Ovary (tissue), 9 donors: ENCODE results near the gene CD8A. TPM values are rescaled to one million over a fixed set of nuclear protein-coding genes. Genes with fewer than 3 reads are reported as not detected.
A peak's percentile ranks its signal among the peaks of the same experiment; 100 is the strongest.

ENCODE experiments used
- DNase-seq, 5 donors: peaks; one replicate each; pipeline ENCODE4 v3.0.0-alpha.2; 2019 to 2020
- H3K27ac ChIP-seq, 2 donors: fragments of 200-600 bp; one replicate each; pipeline versions ENCODE4 v1.5.1 to v1.8.0; 2019 to 2022
- H3K27me3 ChIP-seq: fragments of 200-600 bp; one replicate; pipeline ENCODE4 v1.8.0; 2022
- H3K36me3 ChIP-seq: fragments of 200-600 bp; sonication (generic); one replicate; pipeline ENCODE4 v1.5.1; 2019
- H3K4me1 ChIP-seq: one replicate; pipeline ENCODE4 v1.8.1; 2013; ENCODE audit warnings: mild to moderate bottlenecking, moderate library complexity; ENCODE audit not compliant: insufficient read depth
- H3K4me3 ChIP-seq: fragments of 200-600 bp; sonication (generic); one replicate; pipeline ENCODE4 v1.5.1; 2017
- H3K9me3 ChIP-seq, 2 donors: fragments of 200-600 bp in 1 of 2; sonication (generic) in 1 of 2; one replicate each; pipeline versions ENCODE4 v1.5.1 to v1.8.1; 2013 to 2019; ENCODE audit warnings: mild to moderate bottlenecking in 1 of 2, moderate library complexity in 1 of 2
- CTCF ChIP-seq, 3 donors: fragments of 450-650 bp in 2 of 3; fragments of 200-600 bp in 1 of 3; IDR thresholded peaks; one replicate each; pipeline versions ENCODE4 v1.5.1 to v1.8.0; 2016 to 2022; ENCODE audit warnings: antibody characterized with exemption in 3 of 3, mild to moderate bottlenecking in 1 of 3
- EP300 ChIP-seq: sonication (generic); formaldehyde crosslinking; IDR thresholded peaks from one replicate; pipeline ENCODE4 v1.6.1; 2017; ENCODE audit warnings: antibody characterized with exemption
- POLR2A ChIP-seq: fragments of 450-650 bp; IDR thresholded peaks from one replicate; pipeline ENCODE4 v1.6.1; 2017; ENCODE audit warnings: antibody characterized with exemption, mild to moderate bottlenecking, moderate library complexity
- WGBS, 3 donors: extraction: QIAGEN DNeasy Blood & Tissue Kit in 1 of 3; methylation state at CpG; one replicate each; pipeline versions ENCODE4 v1.1.5 to v1.1.7; 2013 to 2017; 5-methylcytosine and 5-hydroxymethylcytosine counted together
- intact Hi-C, 4 donors: fragments of 100-400 bp; cut with DNase I; formaldehyde crosslinking; loops; one replicate each; pipeline versions ENCODE4 v1.11.0 to v1.15.1; 2022 to 2023
- polyA plus RNA-seq, 2 donors: library from polyadenylated mRNA; stranded (reverse); fragments of 200-250 nt in 1 of 2; fragments of 350-450 nt in 1 of 2; fragmentation: Illumina TruSeq in 1 of 2; extraction: RNeasy Lipid Tissue Mini Kit (QIAGEN cat#74804) in 1 of 2; gene quantifications; one replicate each; pipeline ENCODE4 v1.2.3, GENCODE V29; 2013 to 2014
- total RNA-seq, 7 donors: library from RNA; depleted of rRNA in 2 of 7; stranded (reverse); fragments of >200 nt in 2 of 7; fragmentation: NEBNext Ultra II Directional in 3 of 7; extraction: Animal tissue kit (Norgen Biotek cat#: 25700) in 3 of 7; gene quantifications; one replicate each; pipeline versions ENCODE4 v1.1.0 to v1.2.4, GENCODE V29; 2016 to 2023
- donor health status: DM: no; HTN: no; CAD: no; lungs with moderate emphysema.
- donor health status: DM: no; HTN: no; CAD: no.
- donor health status: Bipolar disorder and iron deficiency.
- donor health status: DM: yes; HTN: yes; CAD: no.
- donor health status: DM: no; HTN: no; CAD: no.
- donor health status: DM: yes; HTN: yes; CAD: no.

CD8A gene
- total and polyA plus RNA-seq, 9 donors: 0.53 to 10.0 (median 1.1) TPM

- Histone ChIP-seq H3K27me3 (no peaks in the 10 kb centered on the region), H3K4me1 (no peaks in the 10 kb centered on the region), H3K4me3 (no peak overlapping the region), H3K9me3 (no peaks in the 10 kb centered on the region), H3K36me3 (no peaks in the 10 kb centered on the region), H3K27ac (no peak overlapping the region)
- intact Hi-C loops: no loop called here
- WGBS, 3 donors: 75 to 90% (median 80%) methylated on average over 5 of the region's 5 CpGs
- no peak for DNase-seq
- TF ChIP-seq POLR2A: no peak
- no peak for TF ChIP-seq CTCF (IDR thresholded peaks at IDR 0.05)
- no peak for TF ChIP-seq EP300
These were observed 22.3 kb downstream of the CD8A start for GRCh38 chr2:86768189-86768949.

GRCh38 chr2:86765310-86765695 lies 25.4 kb downstream of the CD8A start:
- Histone ChIP-seq H3K27me3 (no peaks in the 10 kb centered on the region), H3K4me1 (no peaks in the 10 kb centered on the region), H3K36me3 (no peaks in the 10 kb centered on the region), H3K9me3 (no peaks in the 10 kb centered on the region), H3K27ac (no peak overlapping the region), H3K4me3 (no peak overlapping the region)
- TF ChIP-seq CTCF (IDR thresholded peaks at IDR 0.05) (no peak), POLR2A (no peak), EP300 (no peak)
- intact Hi-C loops: no loop called here
- WGBS, 3 donors: 73 to 83% (median 74%) methylated on average over 1 of the region's 1 CpG
- DNase-seq: no peak

GRCh38 chr2:86764661-86765309 lies 25.9 kb downstream of the CD8A start:
- H3K27ac ChIP-seq: no peak overlapping the region
- no peaks in the 10 kb centered on the region for H3K9me3 ChIP-seq
- WGBS, 3 donors: 68 to 73% (median 70%) methylated on average over 4 of the region's 4 CpGs
- no peak overlapping the region for H3K4me3 ChIP-seq
- no peak for DNase-seq
- H3K36me3 ChIP-seq: no peaks in the 10 kb centered on the region
- intact Hi-C loops: no loop called here
- no peaks in the 10 kb centered on the region for H3K4me1 ChIP-seq
- H3K27me3 ChIP-seq: no peaks in the 10 kb centered on the region
- TF ChIP-seq CTCF (IDR thresholded peaks at IDR 0.05): peak in 1 of 3 donors; percentile 16
- TF ChIP-seq POLR2A: no peak

GRCh38 chr2:86760371-86760770 lies 30.3 kb downstream of the CD8A start:
- intact Hi-C loops: no loop called here
- no peaks in the 10 kb centered on the region for H3K9me3 ChIP-seq

More at GRCh38 chr2:86760371-86760770, 30.3 kb downstream of the CD8A start:
- Histone ChIP-seq H3K27ac (no peak overlapping the region), H3K4me1 (no peaks in the 10 kb centered on the region), H3K36me3 (no peaks in the 10 kb centered on the region), H3K4me3 (no peak overlapping the region), H3K27me3 (no peaks in the 10 kb centered on the region)
- 84 to 88% (median 85%) methylated on average over 4 of the region's 4 CpGs for WGBS, 3 donors
- DNase-seq: no peak
- TF ChIP-seq POLR2A (no peak), EP300 (no peak), CTCF (IDR thresholded peaks at IDR 0.05) (no peak)
